ENCODE measurements around the gene SFRP4.

SFRP4 gene

GRCh38 chr7:37882086-37882485, 34.5 kb downstream of the SFRP4 start:
- no peak for FAIRE-seq
- no peak for DNase-seq (ENCODE audit: insufficient read length, low spot score)
- no peak for TF ChIP-seq POLR2AphosphoS5 (IDR thresholded peaks at IDR 0.05; ENCODE audit: low read depth, low read length)
- no peak for TF ChIP-seq POLR2A (IDR thresholded peaks at IDR 0.05; ENCODE audit: low read depth, low read length)
- no peak for TF ChIP-seq PAX5 (IDR thresholded peaks at IDR 0.05; ENCODE audit: insufficient read depth, low read length, severe bottlenecking)
- TF ChIP-seq POU2F2 (IDR thresholded peaks at IDR 0.05; ENCODE audit: low read depth, low read length): no peak
- TF ChIP-seq TAF1 (IDR thresholded peaks at IDR 0.05; ENCODE audit: low read depth, low read length): no peak
- no peak for TF ChIP-seq SPI1 (IDR thresholded peaks at IDR 0.05; ENCODE audit: low read depth, low read length)

Data from GM12891 (cell line).